Neural cell (in vitro differentiated cells): Measurements from ENCODE around the gene NME8. TPM values are rescaled to one million over a fixed set of nuclear protein-coding genes. Genes with fewer than 3 reads are reported as not detected.

Source experiments
- H2AFZ ChIP-seq: fragments of 200-600, 300-800 bp; sonication (generic), shearing (Covaris generic); 2 replicates; pipeline ENCODE4 v1.6.0; 2014; ENCODE audit warnings: low read depth, mild to moderate bottlenecking, antibody characterized with exemption, low read length, moderate library complexity
- H3F3A ChIP-seq: fragments of 200-600 bp; shearing (Covaris generic); 2 replicates; pipeline ENCODE4 v1.6.1; 2016; ENCODE audit warnings: mild to moderate bottlenecking, moderate library complexity, mixed read lengths, antibody characterized with exemption, low read length; ENCODE audit not compliant: insufficient read depth, poor library complexity, severe bottlenecking
- H3K27ac ChIP-seq: fragments of 200-600, 300-800 bp; sonication (generic), shearing (Covaris generic); 2 replicates; pipeline ENCODE4 v1.5.1; 2014; ENCODE audit warnings: mild to moderate bottlenecking, low read length, moderate library complexity
- H3K27me3 ChIP-seq: fragments of 300-800, 200-600 bp; sonication (generic), shearing (Covaris generic); 2 replicates; pipeline ENCODE4 v1.6.0; 2014; ENCODE audit warnings: mild to moderate bottlenecking, low read depth, low read length, moderate library complexity; ENCODE audit not compliant: insufficient read depth
- H3K36me3 ChIP-seq: fragments of 300-800, 200-600 bp; sonication (generic), shearing (Covaris generic); 2 replicates; pipeline ENCODE4 v1.5.1; 2014; ENCODE audit warnings: mild to moderate bottlenecking, antibody characterized with exemption, low read length, moderate library complexity; ENCODE audit not compliant: insufficient read depth
- H3K4me2 ChIP-seq: fragments of 300-800, 200-600 bp; sonication (generic), shearing (Covaris generic); 2 replicates; pipeline ENCODE4 v1.6.0; 2014; ENCODE audit warnings: mild to moderate bottlenecking, low read length
- H3K4me3 ChIP-seq: fragments of 300-800, 200-600 bp; sonication (generic), shearing (Covaris generic); 2 replicates; pipeline ENCODE4 v1.5.1; 2014; ENCODE audit warnings: mild to moderate bottlenecking, low read length, moderate library complexity
- H3K79me2 ChIP-seq: fragments of 200-600 bp; shearing (Covaris generic); replicated peaks from 2 replicates; pipeline ENCODE4 v1.6.0; 2014; ENCODE audit warnings: mild to moderate bottlenecking, low read length, moderate library complexity; ENCODE audit not compliant: insufficient read depth
- H3K9ac ChIP-seq: fragments of 300-800, 200-600 bp; sonication (generic), shearing (Covaris generic); 2 replicates; pipeline ENCODE4 v1.6.1; 2016; ENCODE audit warnings: mild to moderate bottlenecking, low read length, mixed read lengths
- H3K9me2 ChIP-seq: fragments of 200-600 bp; shearing (Covaris generic); 2 replicates; pipeline ENCODE4 v1.6.1; 2016; ENCODE audit warnings: mild to moderate bottlenecking, low read length, mixed read lengths; ENCODE audit not compliant: insufficient read depth
- H3K9me3 ChIP-seq: fragments of 200-600, 300-800 bp; sonication (generic), shearing (Covaris generic); 2 replicates; pipeline ENCODE4 v1.6.1; 2016; ENCODE audit warnings: mild to moderate bottlenecking, mixed run types, low read length, moderate library complexity, mixed read lengths
- H4K20me1 ChIP-seq: fragments of 200-600 bp; shearing (Covaris generic); 2 replicates; pipeline ENCODE4 v1.6.1; 2016; ENCODE audit warnings: mild to moderate bottlenecking, mixed run types; ENCODE audit not compliant: insufficient read depth
- CTCF ChIP-seq: fragments of 450-650 bp; IDR thresholded peaks from 2 replicates; pipeline ENCODE4 v1.5.1; 2014; ENCODE audit warnings: antibody characterized with exemption, mild to moderate bottlenecking, moderate library complexity; ENCODE audit not compliant: poor library complexity, severe bottlenecking
- EP300 ChIP-seq: fragments of 450-650 bp; conservative IDR thresholded peaks from 2 replicates; pipeline ENCODE4 v1.6.1; 2014; ENCODE audit warnings: antibody characterized with exemption, mild to moderate bottlenecking, moderate library complexity; ENCODE audit not compliant: poor library complexity, severe bottlenecking
- EZH2 ChIP-seq: fragments of 200-600, 300-800 bp; shearing (Covaris generic), sonication (generic); IDR thresholded peaks from 2 replicates; pipeline ENCODE4 v1.6.1; 2014; ENCODE audit warnings: antibody characterized with exemption, low read length, borderline replicate concordance, mild to moderate bottlenecking; ENCODE audit not compliant: insufficient read depth, poor library complexity, severe bottlenecking
- MXI1 ChIP-seq: fragments of 450-650 bp; conservative IDR thresholded peaks from 2 replicates; pipeline ENCODE4 v1.6.1; 2014; ENCODE audit warnings: antibody characterized with exemption, mild to moderate bottlenecking; ENCODE audit not compliant: poor library complexity, severe bottlenecking
- POLR2AphosphoS5 ChIP-seq: IDR thresholded peaks from 2 replicates; pipeline ENCODE4 v1.6.1; 2012
- RAD21 ChIP-seq: fragments of 450-650 bp; conservative IDR thresholded peaks from 2 replicates; pipeline ENCODE4 v1.6.1; 2014; ENCODE audit warnings: antibody characterized with exemption, mild to moderate bottlenecking, moderate library complexity
- REST ChIP-seq: IDR thresholded peaks from 2 replicates; pipeline ENCODE4 v1.6.1; 2012; ENCODE audit warnings: borderline replicate concordance
- SMC3 ChIP-seq: fragments of 450-650 bp; conservative IDR thresholded peaks from 2 replicates; pipeline ENCODE4 v1.6.1; 2014; ENCODE audit warnings: antibody characterized with exemption, mild to moderate bottlenecking, moderate library complexity; ENCODE audit not compliant: poor library complexity
- TAF1 ChIP-seq: IDR thresholded peaks from 2 replicates; pipeline ENCODE4 v1.6.1; 2012; ENCODE audit warnings: low read depth
- polyA plus RNA-seq: library from polyadenylated mRNA; depleted of rRNA; stranded (reverse); fragments of >200 nt; gene quantifications from 2 replicates; pipeline ENCODE4 v1.2.3, GENCODE V29; 2014

Gene NME8
- polyA plus RNA-seq, 1 donor from 2014 or later = not detected

GRCh38 chr7:37915438-37915837 is 67.0 kb downstream of the NME8 start:
- no peak overlapping the region for H3K9ac ChIP-seq
- no peak for TF ChIP-seq EZH2
- no peak for TF ChIP-seq POLR2AphosphoS5
- no peak for TF ChIP-seq CTCF
- TF ChIP-seq SMC3 = no peak
- no peak for TF ChIP-seq REST
- no peak for TF ChIP-seq EP300
- TF ChIP-seq TAF1 = no peak
- no peak for TF ChIP-seq MXI1
- TF ChIP-seq RAD21 = no peak
- H3K4me2 ChIP-seq = no peak overlapping the region
- no peak overlapping the region for H3K27ac ChIP-seq
- H4K20me1 ChIP-seq = no peaks in the 10 kb centered on the region
- H3K4me3 ChIP-seq = no peak overlapping the region
- H3K79me2 ChIP-seq = no peaks in the 10 kb centered on the region
- H3K9me2 ChIP-seq = no peaks in the 10 kb centered on the region
- H3F3A ChIP-seq = no peaks in the 10 kb centered on the region
- peaks cover 60% of the 10 kb centered on the region for H3K27me3 ChIP-seq
- no peak overlapping the region for H2AFZ ChIP-seq
- H3K36me3 ChIP-seq = no peaks in the 10 kb centered on the region
- no peaks in the 10 kb centered on the region for H3K9me3 ChIP-seq

- TF ChIP-seq CTCF = peak; percentile 31
- TF ChIP-seq EZH2 = no peak
- Histone ChIP-seq H2AFZ (peak overlapping the region; percentile 11), H3K4me2 (peak overlapping the region; percentile 15)
Measured at GRCh38 chr7:37916017-37916672, 67.7 kb downstream of the NME8 start.

More at GRCh38 chr7:37916017-37916672, 67.7 kb downstream of the NME8 start:
- H4K20me1 ChIP-seq = no peaks in the 10 kb centered on the region
- H3K27me3 ChIP-seq = peaks cover 67% of the 10 kb centered on the region
- no peaks in the 10 kb centered on the region for H3F3A ChIP-seq
- no peaks in the 10 kb centered on the region for H3K36me3 ChIP-seq
- H3K9ac ChIP-seq = no peak overlapping the region
- no peaks in the 10 kb centered on the region for H3K9me2 ChIP-seq
- H3K79me2 ChIP-seq = no peaks in the 10 kb centered on the region
- no peak overlapping the region for H3K27ac ChIP-seq
- peak overlapping the region; percentile 68 for H3K4me3 ChIP-seq
- no peaks in the 10 kb centered on the region for H3K9me3 ChIP-seq
